GM19395 (cell line): ENCODE measurements around the gene LY86.
"Not testable (repeated sequence)": the region's sequence is repeated elsewhere in the genome, so short reads cannot be mapped to it uniquely, and the experiment has no call there.

Source experiments
- ATAC-seq: cut with Tn5 transposase; IDR thresholded peaks from one replicate; pipeline ENCODE4 v1.9.1; 2021; ENCODE audit warnings: mild to moderate bottlenecking, moderate library complexity; ENCODE audit not compliant: unreplicated experiment

The LY86 gene

DNA sequence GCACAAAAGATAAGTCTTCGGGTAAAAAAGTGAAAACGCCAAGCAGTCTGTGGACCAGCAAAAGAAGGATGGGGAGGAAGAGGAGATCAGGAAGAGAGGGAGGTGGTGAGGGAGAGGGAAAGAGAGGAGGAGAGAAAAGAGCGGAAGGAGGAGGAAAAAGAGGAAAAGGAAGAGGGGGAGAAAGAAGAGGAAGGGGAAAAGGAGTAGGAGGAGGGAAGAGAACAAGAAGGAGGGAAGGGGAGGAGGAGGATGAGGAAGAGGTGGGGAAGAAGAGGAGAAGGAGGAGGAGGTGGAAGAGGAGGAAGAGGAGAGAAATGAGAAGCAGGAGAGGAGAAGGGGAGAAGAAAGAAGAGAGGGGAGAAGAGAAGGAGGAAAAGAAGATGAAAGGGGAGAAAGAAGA lies 6.5 kb downstream of the LY86 start:
- ATAC-seq: no peak

DNA sequence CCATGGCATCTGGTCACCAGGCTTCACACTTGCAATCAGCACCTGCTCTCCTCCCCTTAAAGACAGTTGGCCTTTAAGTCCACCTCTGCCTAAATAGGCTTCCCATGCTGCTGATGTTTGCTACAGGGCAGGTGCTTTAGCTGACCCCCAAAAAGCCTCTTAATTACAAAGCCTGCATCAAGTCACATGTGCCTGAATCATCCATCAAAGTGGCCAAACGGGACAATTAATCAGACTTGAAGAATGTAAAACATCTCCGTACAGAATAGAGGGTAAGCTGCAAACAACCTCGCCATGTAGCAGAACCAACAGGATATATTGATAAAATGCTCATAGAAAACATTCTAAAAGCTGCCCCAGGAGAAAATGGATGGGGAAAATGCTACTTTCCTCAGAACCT lies 7.4 kb downstream of the LY86 start:
- no peak for ATAC-seq

DNA sequence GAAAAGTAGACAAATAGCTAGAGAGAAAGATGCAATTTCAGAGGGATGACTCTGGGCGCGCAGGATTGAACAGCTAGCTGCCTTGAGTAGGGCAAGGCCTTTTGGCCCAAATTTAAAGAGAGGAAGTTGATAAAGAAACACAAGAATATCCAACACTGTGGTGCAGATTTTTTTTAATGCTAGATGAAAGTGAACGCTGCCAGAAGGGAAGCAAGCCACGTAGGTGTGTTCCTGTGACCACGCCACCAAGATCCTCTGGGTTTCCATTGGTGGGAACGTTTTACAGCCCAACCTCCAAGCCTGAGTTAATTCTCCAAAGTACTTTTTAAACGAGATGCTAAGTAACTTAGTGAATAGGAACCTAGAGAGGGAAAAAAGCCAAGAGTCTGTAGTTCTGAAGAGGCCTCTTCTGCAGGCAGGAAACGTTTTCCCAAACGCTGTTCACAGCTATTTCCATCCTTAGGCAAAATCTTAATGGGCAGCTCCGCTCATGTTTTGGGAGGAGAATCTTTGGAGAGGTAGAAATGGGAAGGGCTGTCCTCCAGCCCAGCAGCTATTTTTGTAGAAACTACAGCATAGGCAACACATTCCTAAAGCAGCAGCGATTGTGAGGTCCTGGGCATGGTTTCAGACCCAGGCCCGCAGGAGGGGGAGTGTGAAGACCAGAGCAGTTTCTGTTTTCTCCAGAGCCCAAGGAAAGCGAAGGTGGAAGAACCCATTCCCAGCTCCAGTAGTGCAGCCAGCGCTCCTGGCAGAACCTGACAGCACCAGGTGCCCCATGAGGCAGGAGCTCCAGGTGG lies 8.2 kb downstream of the LY86 start:
- ATAC-seq: no peak

- ATAC-seq: no peak
These were observed 9.2 kb downstream of the LY86 start for GRCh38 chr6:6597682-6598081.

DNA sequence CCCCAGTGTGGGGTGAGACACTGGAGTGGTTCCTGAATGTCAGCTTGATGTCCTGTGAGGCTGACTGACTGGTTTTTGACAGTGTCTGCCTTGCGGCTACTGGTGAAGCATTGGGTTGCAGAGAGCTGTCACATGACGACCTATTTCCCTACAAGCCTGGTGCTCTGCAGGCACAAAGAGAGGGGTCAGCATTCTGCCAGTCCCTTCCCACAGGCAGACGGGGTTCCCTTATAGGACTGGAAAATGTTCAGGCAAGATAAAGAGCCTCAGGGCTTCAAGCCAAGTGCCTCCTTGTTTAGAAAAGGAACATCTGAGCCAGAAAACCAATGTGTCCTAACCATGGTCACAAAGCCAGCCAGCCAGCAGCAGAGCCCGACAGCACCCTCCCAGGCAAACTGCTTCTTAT lies 11.0 kb downstream of the LY86 start:
- ATAC-seq: no peak

DNA sequence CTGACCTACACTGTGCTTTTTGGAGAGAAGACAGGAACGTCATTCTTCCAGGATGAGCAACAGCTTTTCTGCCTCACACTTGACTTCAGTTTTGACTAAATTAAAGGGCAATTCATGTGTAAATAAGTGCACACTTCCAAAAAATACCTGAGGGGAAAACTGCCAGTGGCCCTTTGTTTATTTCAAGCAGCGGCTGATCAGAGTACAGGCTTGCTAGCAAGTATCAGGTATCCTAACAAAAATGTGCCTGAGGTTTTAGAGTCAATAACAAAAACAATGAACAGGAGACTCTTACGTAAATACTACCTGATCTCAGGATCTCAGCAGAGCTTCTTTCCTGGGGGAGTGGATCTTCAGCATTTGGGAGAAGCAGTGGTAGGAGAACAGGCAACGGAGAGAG lies 12.4 kb downstream of the LY86 start:
- ATAC-seq: no peak

GRCh38 chr6:6602262-6602661 lies 13.7 kb downstream of the LY86 start:
- ATAC-seq: no peak

- no peak for ATAC-seq
These were observed 14.8 kb downstream of the LY86 start for GRCh38 chr6:6603317-6603716.

- no peak for ATAC-seq
These were observed 15.5 kb downstream of the LY86 start for GRCh38 chr6:6604015-6604414.

- no peak for ATAC-seq
These were observed 16.0 kb downstream of the LY86 start for GRCh38 chr6:6604566-6604965.

DNA sequence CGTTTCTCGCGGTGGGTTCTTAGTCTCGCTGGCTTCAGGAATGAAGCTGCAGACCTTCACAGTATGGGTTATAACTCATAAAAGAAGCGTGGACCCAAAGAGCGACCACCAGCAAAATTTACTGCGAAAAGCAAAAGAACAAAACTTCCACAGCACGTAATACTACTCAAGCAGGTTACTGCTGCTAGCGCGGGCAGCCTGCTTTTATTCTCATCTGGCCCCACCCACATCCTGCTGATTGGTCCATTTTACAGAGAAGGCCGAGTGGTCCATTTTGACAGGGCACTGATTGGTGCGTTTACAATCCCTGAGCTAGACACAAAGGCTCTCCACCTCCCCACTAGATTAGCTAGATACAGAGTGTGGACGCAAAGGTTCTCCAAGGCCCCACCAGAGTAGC lies 17.4 kb downstream of the LY86 start:
- ATAC-seq: no peak

DNA sequence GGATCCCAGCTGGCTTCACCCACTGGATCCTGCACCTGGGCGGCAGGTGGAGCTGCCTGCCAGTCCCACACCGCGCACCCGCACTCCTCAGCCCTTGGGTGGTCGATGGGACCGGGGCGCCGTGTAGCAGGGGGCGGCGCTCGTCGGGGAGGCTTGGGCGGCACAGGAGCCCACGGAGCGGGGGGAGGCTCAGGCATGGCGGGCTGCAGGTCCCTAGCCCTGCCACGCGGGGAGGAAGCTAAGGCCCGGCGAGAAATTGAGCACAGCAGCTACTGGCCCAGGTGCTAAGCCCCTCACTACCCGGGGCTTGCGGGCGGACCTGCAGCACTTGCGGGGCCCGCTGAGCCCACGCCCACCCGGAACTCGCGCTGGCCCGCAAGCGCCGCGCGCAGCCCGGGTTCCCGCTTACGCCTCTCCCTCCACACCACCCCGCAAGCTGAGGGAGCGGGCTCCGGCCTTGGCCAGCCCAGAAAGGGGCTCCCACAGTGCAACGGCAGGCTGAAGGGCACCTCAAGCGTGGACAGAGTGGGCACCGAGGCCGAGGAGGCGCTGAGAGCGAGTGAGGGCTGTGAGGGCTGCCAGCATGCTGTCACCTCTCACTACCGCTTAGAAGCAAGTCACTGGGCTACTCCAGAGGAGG lies 18.0 kb downstream of the LY86 start:
- ATAC-seq: not testable (repeated sequence)

DNA sequence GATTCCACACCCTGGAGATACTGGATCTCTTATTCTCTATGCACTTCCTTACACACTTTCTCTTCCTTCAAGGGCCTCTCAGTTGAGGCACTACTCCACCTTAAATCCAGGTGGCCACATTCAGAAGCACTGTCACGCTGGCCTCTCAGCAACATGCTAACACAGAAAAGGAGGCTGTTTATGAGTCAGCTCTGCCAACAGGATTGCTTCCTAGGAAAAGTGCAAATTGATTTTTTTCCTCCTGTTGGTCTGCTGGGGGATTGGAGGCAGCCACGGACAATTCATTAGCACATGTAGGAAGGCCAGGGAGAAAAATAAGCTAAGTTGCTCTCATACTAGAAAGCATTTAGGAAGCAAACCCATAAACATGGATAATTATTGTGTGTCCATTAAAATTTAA lies 20.9 kb downstream of the LY86 start:
- no peak for ATAC-seq

- peak; percentile 95 for ATAC-seq
These were observed 21.6 kb downstream of the LY86 start for GRCh38 chr6:6610031-6610591.

- no peak for ATAC-seq
These were observed 23.0 kb downstream of the LY86 start for GRCh38 chr6:6611486-6611885.

DNA sequence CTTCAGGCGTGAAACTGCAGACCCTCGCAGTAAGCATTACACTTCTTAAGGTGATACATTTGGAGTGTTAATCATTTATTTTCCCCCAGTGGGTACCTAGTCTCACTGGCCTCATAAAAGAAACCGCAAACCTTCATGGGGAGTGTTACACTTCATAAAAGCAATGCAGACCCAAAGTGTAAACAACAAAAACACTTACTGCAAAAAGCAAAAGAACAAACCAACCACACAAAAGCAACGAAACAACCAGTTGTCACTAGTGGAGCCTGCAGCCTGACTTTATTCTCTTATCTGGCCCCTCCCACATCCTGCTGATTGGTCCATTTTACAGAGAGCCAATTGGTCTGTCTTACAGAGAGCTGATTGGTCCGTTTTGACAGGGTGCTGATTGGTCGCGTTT lies 23.8 kb downstream of the LY86 start:
- no peak for ATAC-seq

- ATAC-seq: not testable (repeated sequence)
These were observed 24.7 kb downstream of the LY86 start for GRCh38 chr6:6613103-6613718.

- no peak for ATAC-seq
These were observed 25.8 kb downstream of the LY86 start for GRCh38 chr6:6614096-6614982.

DNA sequence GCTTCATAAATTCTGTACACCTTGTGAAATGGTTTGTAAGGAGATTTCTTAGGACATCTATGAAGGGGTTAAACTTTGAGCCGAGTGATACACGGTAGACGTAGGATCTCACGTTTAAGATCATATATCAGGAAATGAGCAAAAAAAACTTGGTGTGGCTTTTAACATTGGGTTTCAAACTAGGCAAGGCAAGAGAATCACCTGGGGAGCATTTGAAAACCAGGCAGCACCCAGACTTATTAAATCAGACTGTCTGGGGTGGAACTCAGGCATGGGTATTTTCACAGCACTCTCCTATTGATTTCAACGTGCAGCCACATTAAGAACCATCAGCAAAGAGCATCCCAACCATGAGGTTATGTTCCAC lies 26.4 kb downstream of the LY86 start:
- no peak for ATAC-seq

GRCh38 chr6:6616656-6617055 lies 28.1 kb downstream of the LY86 start:
- ATAC-seq: peak; percentile 71
